ENCODE data around the gene CES3.

GRCh38 chr16:66936462-66936861 lies 24.6 kb upstream of the CES3 start:
- TF ChIP-seq CTCF (IDR thresholded peaks at IDR 0.05; ENCODE audit: insufficient read depth, low read depth, low read length) (no peak), EZH2 (IDR thresholded peaks at IDR 0.05; ENCODE audit: insufficient read depth, low read length) (no peak)
